Measurements from ENCODE around the gene PTBP3.

DNA sequence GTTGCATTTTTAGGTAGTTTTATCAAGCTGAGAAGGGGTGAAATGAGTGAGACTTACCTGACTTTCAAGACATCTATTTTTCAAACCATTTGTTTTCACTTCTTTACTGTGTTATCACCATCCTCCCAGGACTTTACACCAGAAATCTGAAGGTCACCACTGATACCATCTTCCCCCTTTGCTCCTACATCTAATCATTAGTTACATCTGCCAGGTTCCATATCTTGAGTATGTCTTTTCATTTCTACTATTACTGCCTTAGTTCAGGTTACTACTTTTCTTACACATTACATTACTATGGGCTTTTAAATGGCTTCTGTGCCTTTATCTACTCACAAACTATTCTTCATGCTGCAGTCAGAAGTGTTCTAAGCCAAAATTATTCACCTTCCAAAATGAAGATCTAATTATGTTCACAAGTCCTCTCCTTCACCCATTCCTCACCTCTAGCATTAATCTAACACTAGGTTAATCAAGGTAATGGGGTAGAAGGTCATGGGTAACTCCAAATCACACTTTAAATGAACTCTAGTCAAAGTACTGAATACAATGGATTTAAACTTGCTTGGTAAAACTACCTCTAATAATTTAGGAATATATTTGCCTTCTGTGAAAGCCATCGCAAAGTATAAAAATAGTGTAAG is 44.4 kb upstream of the PTBP3 start:
- TF ChIP-seq GATA3 (IDR thresholded peaks at IDR 0.05; ENCODE audit: low read depth, low read length) = no peak
- TF ChIP-seq GATA2 (IDR thresholded peaks at IDR 0.05; ENCODE audit: low read depth, low read length) = no peak

Measured in SH-SY5Y (cell line).